ENCODE data around the gene COG1.

COG1 gene

GRCh38 chr17:73198930-73199260 lies 6.0 kb downstream of the COG1 start:
- no peak for DNase-seq (ENCODE audit: low read depth in 2 of 3, low spot score in 1 of 3)

GRCh38 chr17:73199751-73200317 lies 7.0 kb downstream of the COG1 start:
- DNase-seq (ENCODE audit: low read depth in 2 of 3, low spot score in 1 of 3), result no peak

- DNase-seq (ENCODE audit: low read depth in 2 of 3, low spot score in 1 of 3), result no peak
Measured at GRCh38 chr17:73200476-73200875, 7.6 kb downstream of the COG1 start.

- no peak for DNase-seq (ENCODE audit: low read depth in 2 of 3, low spot score in 1 of 3)
Measured at GRCh38 chr17:73201215-73202069, 8.6 kb downstream of the COG1 start.

- no peak for DNase-seq (ENCODE audit: low read depth in 2 of 3, low spot score in 1 of 3)
Measured at GRCh38 chr17:73203135-73203787, 10.4 kb downstream of the COG1 start.

- DNase-seq (ENCODE audit: low read depth in 2 of 3, low spot score in 1 of 3), result no peak
Measured at GRCh38 chr17:73203788-73204479, 11.1 kb downstream of the COG1 start.

GRCh38 chr17:73205459-73205961 lies 12.7 kb downstream of the COG1 start:
- DNase-seq (ENCODE audit: low read depth in 2 of 3, low spot score in 1 of 3), result no peak

- no peak for DNase-seq (ENCODE audit: low read depth in 2 of 3, low spot score in 1 of 3)
Measured at GRCh38 chr17:73208139-73208827, 15.4 kb downstream of the COG1 start.

GRCh38 chr17:73209436-73209835 lies 16.6 kb downstream of the COG1 start:
- no peak for DNase-seq (ENCODE audit: low read depth in 2 of 3, low spot score in 1 of 3)

GRCh38 chr17:73210002-73210678 lies 17.3 kb downstream of the COG1 start:
- DNase-seq (ENCODE audit: low read depth in 2 of 3, low spot score in 1 of 3), result no peak

GRCh38 chr17:73211745-73212144 lies 18.9 kb downstream of the COG1 start:
- DNase-seq (ENCODE audit: low read depth in 2 of 3, low spot score in 1 of 3), result peak in 1 of 3 donors; percentile 30

- no peak for DNase-seq (ENCODE audit: low read depth in 2 of 3, low spot score in 1 of 3)
Measured at GRCh38 chr17:73214008-73214407, 21.2 kb downstream of the COG1 start.

GRCh38 chr17:73214851-73215250 lies 22.0 kb downstream of the COG1 start:
- no peak for DNase-seq (ENCODE audit: low read depth in 2 of 3, low spot score in 1 of 3)

- no peak for DNase-seq (ENCODE audit: low read depth in 2 of 3, low spot score in 1 of 3)
Measured at GRCh38 chr17:73215447-73215846, 22.6 kb downstream of the COG1 start.

GRCh38 chr17:73223626-73224230 lies 30.9 kb downstream of the COG1 start:
- DNase-seq (ENCODE audit: low read depth in 2 of 3, low spot score in 1 of 3), result no peak

GRCh38 chr17:73224237-73224636 lies 31.4 kb downstream of the COG1 start:
- DNase-seq (ENCODE audit: low read depth in 2 of 3, low spot score in 1 of 3), result no peak

GRCh38 chr17:73224663-73225305 lies 31.9 kb downstream of the COG1 start:
- DNase-seq (ENCODE audit: low read depth in 2 of 3, low spot score in 1 of 3), result no peak

GRCh38 chr17:73226556-73227172 lies 33.8 kb downstream of the COG1 start:
- no peak for DNase-seq (ENCODE audit: low read depth in 2 of 3, low spot score in 1 of 3)

GRCh38 chr17:73227379-73227778 lies 34.5 kb downstream of the COG1 start:
- no peak for DNase-seq (ENCODE audit: low read depth in 2 of 3, low spot score in 1 of 3)

Measured in stimulated activated CD4-positive, alpha-beta T cell treated with anti-CD3 and anti-CD28 coated beads, Interleukin-12 subunit alpha, Interleukin-12 subunit beta, amount 100 ng/mL, for 48 hours (primary cell).